Stimulated activated CD8-positive, alpha-beta memory T cell treated with anti-CD3 and anti-CD28 coated beads, Interleukin-12 subunit alpha, Interleukin-12 subunit beta, amount 100 ng/mL, for 24 hours (primary cell): ENCODE data around the gene CUL2.
"Not testable (repeated sequence)": the region's sequence is repeated elsewhere in the genome, so short reads cannot be mapped to it uniquely, and the experiment has no call there.

ENCODE experiments used
- DNase-seq: peaks from one replicate; pipeline ENCODE4 v3.0.0-alpha.2; 2020; ENCODE audit errors: extremely low read depth

CUL2 gene

GRCh38 chr10:35079763-35080162 lies 10.4 kb downstream of the CUL2 start:
- DNase-seq, result no peak

- no peak for DNase-seq
These were observed 10.9 kb downstream of the CUL2 start for GRCh38 chr10:35079265-35079664.

GRCh38 chr10:35075228-35075627 lies 14.9 kb downstream of the CUL2 start:
- no peak for DNase-seq

- no peak for DNase-seq
These were observed 15.9 kb downstream of the CUL2 start for GRCh38 chr10:35074266-35074665.

- no peak for DNase-seq
These were observed 19.6 kb downstream of the CUL2 start for GRCh38 chr10:35070521-35070920.

GRCh38 chr10:35063837-35064454 lies 26.2 kb downstream of the CUL2 start:
- DNase-seq, result no peak

- DNase-seq, result no peak
These were observed 30.7 kb downstream of the CUL2 start for GRCh38 chr10:35059481-35059880.

GRCh38 chr10:35058686-35059085 lies 31.5 kb downstream of the CUL2 start:
- DNase-seq, result no peak

- DNase-seq, result no peak
These were observed 32.0 kb downstream of the CUL2 start for GRCh38 chr10:35058134-35058533.

GRCh38 chr10:35056686-35057085 lies 33.5 kb downstream of the CUL2 start:
- no peak for DNase-seq

GRCh38 chr10:35056133-35056532 lies 34.0 kb downstream of the CUL2 start:
- DNase-seq, result no peak

- no peak for DNase-seq
These were observed 39.6 kb downstream of the CUL2 start for GRCh38 chr10:35050568-35050967.

GRCh38 chr10:35046074-35046473 lies 44.1 kb downstream of the CUL2 start:
- no peak for DNase-seq

- not testable (repeated sequence) for DNase-seq
These were observed 44.9 kb downstream of the CUL2 start for GRCh38 chr10:35045275-35045674.

GRCh38 chr10:35043796-35044344 lies 46.3 kb downstream of the CUL2 start:
- DNase-seq, result no peak

- no peak for DNase-seq
These were observed 47.4 kb downstream of the CUL2 start for GRCh38 chr10:35042783-35043182.

- DNase-seq, result no peak
These were observed 48.6 kb downstream of the CUL2 start for GRCh38 chr10:35041502-35041879.

- no peak for DNase-seq
These were observed 49.2 kb downstream of the CUL2 start for GRCh38 chr10:35040760-35041501.

- no peak for DNase-seq
These were observed 53.0 kb downstream of the CUL2 start for GRCh38 chr10:35037104-35037503.

GRCh38 chr10:35035606-35036005 lies 54.5 kb downstream of the CUL2 start:
- no peak for DNase-seq

- no peak for DNase-seq
These were observed 62.6 kb downstream of the CUL2 start for GRCh38 chr10:35027567-35027966.

GRCh38 chr10:35025916-35026315 lies 64.2 kb downstream of the CUL2 start:
- no peak for DNase-seq

- no peak for DNase-seq
These were observed 69.7 kb downstream of the CUL2 start for GRCh38 chr10:35020481-35020880.
